ENCODE results near the gene SLC6A13. TPM values are rescaled to one million over a fixed set of nuclear protein-coding genes. Genes with fewer than 3 reads are reported as not detected.

SLC6A13 gene
- total RNA-seq, 4 donors from 2014 or later: 0.46 to 1.2 TPM; not detected in 2

GRCh38 chr12:229441-230191, 33.0 kb downstream of the SLC6A13 start:
- Histone ChIP-seq H3K27ac (no peak overlapping the region), H3K9me3 (no peaks in the 10 kb centered on the region), H3K27me3 (no peaks in the 10 kb centered on the region), H3K4me3 (no peak overlapping the region), H3K4me1 (no peaks in the 10 kb centered on the region), H3K36me3 (no peaks in the 10 kb centered on the region)
- intact Hi-C loops (cut with DNase I; ENCODE audit: low total_unique reads): no loop called here
- peak in 1 of 2 donors; percentile 5 for DNase-seq
- no peak for TF ChIP-seq CTCF (IDR thresholded peaks at IDR 0.05)
- no peak for TF ChIP-seq POLR2A (IDR thresholded peaks at IDR 0.05)

GRCh38 chr12:228846-229200, 33.8 kb downstream of the SLC6A13 start:
- H3K27ac ChIP-seq: no peak overlapping the region
- intact Hi-C loops (cut with DNase I; ENCODE audit: low total_unique reads): no loop called here
- TF ChIP-seq POLR2A (IDR thresholded peaks at IDR 0.05) (no peak), CTCF (IDR thresholded peaks at IDR 0.05) (no peak)
- no peak overlapping the region for H3K4me3 ChIP-seq
- H3K27me3 ChIP-seq: no peaks in the 10 kb centered on the region
- H3K9me3 ChIP-seq: no peaks in the 10 kb centered on the region
- H3K36me3 ChIP-seq: no peaks in the 10 kb centered on the region
- no peaks in the 10 kb centered on the region for H3K4me1 ChIP-seq
- DNase-seq: no peak

- H3K27ac ChIP-seq: no peak overlapping the region
- H3K27me3 ChIP-seq: no peaks in the 10 kb centered on the region
- intact Hi-C loops (cut with DNase I; ENCODE audit: low total_unique reads): no loop called here
- H3K9me3 ChIP-seq: no peaks in the 10 kb centered on the region
- no peaks in the 10 kb centered on the region for H3K4me1 ChIP-seq
- no peak for DNase-seq
- no peak for TF ChIP-seq POLR2A (IDR thresholded peaks at IDR 0.05)
- TF ChIP-seq CTCF (IDR thresholded peaks at IDR 0.05): no peak
- no peak overlapping the region for H3K4me3 ChIP-seq
- H3K36me3 ChIP-seq: no peaks in the 10 kb centered on the region
Measured at GRCh38 chr12:227923-228845, 34.5 kb downstream of the SLC6A13 start.

- TF ChIP-seq CTCF (IDR thresholded peaks at IDR 0.05): no peak
- TF ChIP-seq POLR2A (IDR thresholded peaks at IDR 0.05): no peak
- H3K27ac ChIP-seq: no peak overlapping the region
- no peaks in the 10 kb centered on the region for H3K36me3 ChIP-seq
- no peaks in the 10 kb centered on the region for H3K27me3 ChIP-seq
- H3K9me3 ChIP-seq: no peaks in the 10 kb centered on the region
- no peaks in the 10 kb centered on the region for H3K4me1 ChIP-seq
- DNase-seq: peak in 1 of 2 donors; percentile 5
- no peak overlapping the region for H3K4me3 ChIP-seq
- intact Hi-C loops (cut with DNase I; ENCODE audit: low total_unique reads): no loop called here
Measured at GRCh38 chr12:227286-227915, 35.2 kb downstream of the SLC6A13 start.

All from uterus (tissue), 4 donors.